ENCODE results near the gene RREB1. TPM values are rescaled to one million over a fixed set of nuclear protein-coding genes. Genes with fewer than 3 reads are reported as not detected.

The RREB1 gene
- total and polyA plus RNA-seq, 2 of the 4 experiments (the other 2 are of a cell fraction), result 8.4 to 14.5 TPM

DNA sequence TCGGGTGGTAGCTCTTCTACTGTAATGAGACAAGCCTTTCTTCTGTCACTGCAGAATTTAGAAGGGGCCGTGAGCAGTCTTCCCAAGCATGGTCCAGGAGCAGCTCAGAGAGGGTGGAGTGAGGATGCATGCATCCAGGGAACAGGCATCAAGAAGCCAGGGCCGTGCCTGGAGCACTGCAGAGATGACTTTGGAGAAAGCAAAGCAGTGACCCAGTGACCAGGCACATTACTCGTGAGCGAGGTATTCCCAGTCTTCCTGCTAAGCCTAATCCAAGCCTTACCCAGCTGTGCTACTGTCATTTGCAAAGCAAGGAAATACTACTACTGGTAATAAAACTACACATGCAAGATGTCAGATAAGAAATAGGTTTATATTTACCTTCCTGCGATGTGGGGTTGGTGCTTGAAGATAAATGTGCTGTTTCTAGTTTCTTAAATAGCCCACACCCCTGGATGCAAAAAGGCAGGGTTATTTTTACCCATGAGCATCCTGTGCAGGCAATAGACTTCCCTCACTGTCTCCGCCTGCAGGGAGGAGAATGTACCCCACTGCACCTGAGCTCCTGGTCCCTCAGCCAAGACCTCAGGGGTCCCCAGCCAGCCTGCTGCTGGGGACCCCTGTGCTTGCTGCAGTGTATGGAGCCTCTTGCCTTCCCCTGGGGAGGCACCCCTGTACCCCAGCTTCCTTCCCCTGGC, 142.3 kb downstream of the RREB1 start:
- intact Hi-C loops (cut with micrococcal nuclease), result loop anchor here (10.0 kb wide), 1 partner anchor 335 kb away; no protein-coding TSS in a partner anchor

More for the DNA sequence above, 142.3 kb downstream of the RREB1 start:
- Histone ChIP-seq H3K9me3 (ENCODE audit: control insufficient read depth, insufficient read depth, low read length) (no peaks in the 10 kb centered on the region), H4K5ac (ENCODE audit: low read depth, low read length) (no peak overlapping the region), H2AK9ac (replicated peaks; ENCODE audit: low read depth, low read length, poor library complexity) (no peak overlapping the region), H3K4me1 (ENCODE audit: control insufficient read depth, insufficient read depth, low read length) (no peaks in the 10 kb centered on the region), H3K27me3 (ENCODE audit: control insufficient read depth, insufficient read depth, low read length) (no peaks in the 10 kb centered on the region), H3K18ac (ENCODE audit: low read depth, low read length) (no peak overlapping the region), H3K56ac (ENCODE audit: extremely low read depth, insufficient read depth, low read length) (no peak overlapping the region), H2BK120ac (ENCODE audit: low read depth, low read length) (no peak overlapping the region), H3K4me2 (ENCODE audit: low read depth, low read length) (no peak overlapping the region), H3K23ac (ENCODE audit: low read depth, low read length) (no peak overlapping the region), H3K4ac (ENCODE audit: low read depth, low read length) (no peak overlapping the region), H2BK20ac (ENCODE audit: low read depth, low read length) (no peak overlapping the region), H2BK5ac (ENCODE audit: low read depth, low read length, poor library complexity, severe bottlenecking) (no peak overlapping the region), H3K79me1 (ENCODE audit: low read depth in 1 of 2, low read length in 2 of 2) (peaks cover 3 to 24% of the 10 kb centered on the region in 2 experiments; a peak in 1 of 4 replicates), H3K4me3 (ENCODE audit: insufficient read depth, low read depth, low read length) (no peak overlapping the region), H2AK5ac (ENCODE audit: low read depth, low read length) (no peak overlapping the region), H3K27ac (ENCODE audit: insufficient read depth, low read length) (no peak overlapping the region), H2AFZ (replicated peaks; ENCODE audit: low read length, poor library complexity) (no peak overlapping the region), H3K9ac (ENCODE audit: low read depth, low read length) (no peak overlapping the region), H2BK15ac (ENCODE audit: low read depth, low read length) (no peak overlapping the region), H3K9me1 (ENCODE audit: insufficient read depth, low read length) (0 out of 2 replicates have a peak, but pooled peaks cover 4% of the 10 kb centered on the region), H3K14ac (replicated peaks; ENCODE audit: low read depth, low read length) (no peak overlapping the region), H4K20me1 (ENCODE audit: insufficient read depth, low read length) (peaks cover 11% of the 10 kb centered on the region), H3K36me3 (ENCODE audit: control insufficient read depth, insufficient read depth, low read length) (peaks cover 46% of the 10 kb centered on the region), H4K8ac (ENCODE audit: low read depth in 2 of 2, low read length in 2 of 2) (no peak overlapping the region), H4K91ac (ENCODE audit: insufficient read depth, low read depth, low read length) (no peak overlapping the region)
- POLR2A ChIA-PET (ENCODE audit: unreplicated experiment), result interaction anchor here (0.6 kb wide), 1 partner anchor 143 kb away, joined by 4 read pairs; no protein-coding TSS in a partner anchor
- CTCF ChIA-PET, result interaction anchor here (0.9 kb wide), 1 partner anchor 12 kb away, joined by 3 read pairs; no protein-coding TSS in a partner anchor
- TF ChIP-seq RAD21 (IDR thresholded peaks at IDR 0.05; ENCODE audit: low read length), result no peak
- TF ChIP-seq FOS (IDR thresholded peaks at IDR 0.05; ENCODE audit: low read depth, low read length), result no peak
- no peak for TF ChIP-seq CEBPB (IDR thresholded peaks at IDR 0.05; ENCODE audit: low read depth, low read length)
- TF ChIP-seq RCOR1 (IDR thresholded peaks at IDR 0.05; ENCODE audit: insufficient replicate concordance, low read length), result no peak
- no peak for TF ChIP-seq MAFK (IDR thresholded peaks at IDR 0.05; ENCODE audit: low read depth, low read length)
- TF ChIP-seq, protein P1, sequence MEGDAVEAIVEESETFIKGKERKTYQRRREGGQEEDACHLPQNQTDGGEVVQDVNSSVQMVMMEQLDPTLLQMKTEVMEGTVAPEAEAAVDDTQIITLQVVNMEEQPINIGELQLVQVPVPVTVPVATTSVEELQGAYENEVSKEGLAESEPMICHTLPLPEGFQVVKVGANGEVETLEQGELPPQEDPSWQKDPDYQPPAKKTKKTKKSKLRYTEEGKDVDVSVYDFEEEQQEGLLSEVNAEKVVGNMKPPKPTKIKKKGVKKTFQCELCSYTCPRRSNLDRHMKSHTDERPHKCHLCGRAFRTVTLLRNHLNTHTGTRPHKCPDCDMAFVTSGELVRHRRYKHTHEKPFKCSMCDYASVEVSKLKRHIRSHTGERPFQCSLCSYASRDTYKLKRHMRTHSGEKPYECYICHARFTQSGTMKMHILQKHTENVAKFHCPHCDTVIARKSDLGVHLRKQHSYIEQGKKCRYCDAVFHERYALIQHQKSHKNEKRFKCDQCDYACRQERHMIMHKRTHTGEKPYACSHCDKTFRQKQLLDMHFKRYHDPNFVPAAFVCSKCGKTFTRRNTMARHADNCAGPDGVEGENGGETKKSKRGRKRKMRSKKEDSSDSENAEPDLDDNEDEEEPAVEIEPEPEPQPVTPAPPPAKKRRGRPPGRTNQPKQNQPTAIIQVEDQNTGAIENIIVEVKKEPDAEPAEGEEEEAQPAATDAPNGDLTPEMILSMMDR (conservative IDR thresholded peaks at IDR 0.05; ENCODE audit: low read depth, low read length), result no peak
- no peak for TF ChIP-seq CHD1 (IDR thresholded peaks at IDR 0.05; ENCODE audit: low read depth, low read length)
- TF ChIP-seq MXI1 (IDR thresholded peaks at IDR 0.05; ENCODE audit: borderline replicate concordance, low read depth, low read length), result no peak
- TF ChIP-seq SMC3 (IDR thresholded peaks at IDR 0.05; ENCODE audit: low read depth, low read length), result no peak
- TF ChIP-seq POLR2A (IDR thresholded peaks at IDR 0.05; ENCODE audit: low read depth, low read length), result no peak
- TF ChIP-seq NFE2L2 (IDR thresholded peaks at IDR 0.05; ENCODE audit: low read depth, low read length), result no peak
- TF ChIP-seq RFX5 (IDR thresholded peaks at IDR 0.05; ENCODE audit: low read depth, low read length), result no peak
- no peak for TF ChIP-seq BHLHE40 (IDR thresholded peaks at IDR 0.05; ENCODE audit: low read depth, low read length)
- ATAC-seq (ENCODE audit: low read depth) (peak; percentile 72), DNase-seq (peak; percentile 59)
- BruUV-seq (replicated peaks), result TSS peak; percentile 49
- in situ Hi-C loops (cut with MboI; ENCODE audit: low sequenced_read_pairs) (loop anchor here (5.0 to 10.0 kb wide), 2 partner anchors 528 to 575 kb away; no protein-coding TSS in a partner anchor), dilution Hi-C loops (cut with HindIII; ENCODE audit: low sequenced_read_pairs, unreplicated experiment) (no loop called here)
- WGBS, 2 experiments (ENCODE audit: extremely low coverage in 2 of 2, insufficient read length in 1 of 2), result 94% methylated on average over 2 of the region's 7 CpGs; no CpG with 5 or more reads in 1 of the 2 experiments
